ENCODE data around the gene PSD.
A peak's percentile ranks its signal among the peaks of the same experiment; 100 is the strongest.
"Not testable (repeated sequence)": the region's sequence is repeated elsewhere in the genome, so short reads cannot be mapped to it uniquely, and the experiment has no call there.

The PSD gene

DNA sequence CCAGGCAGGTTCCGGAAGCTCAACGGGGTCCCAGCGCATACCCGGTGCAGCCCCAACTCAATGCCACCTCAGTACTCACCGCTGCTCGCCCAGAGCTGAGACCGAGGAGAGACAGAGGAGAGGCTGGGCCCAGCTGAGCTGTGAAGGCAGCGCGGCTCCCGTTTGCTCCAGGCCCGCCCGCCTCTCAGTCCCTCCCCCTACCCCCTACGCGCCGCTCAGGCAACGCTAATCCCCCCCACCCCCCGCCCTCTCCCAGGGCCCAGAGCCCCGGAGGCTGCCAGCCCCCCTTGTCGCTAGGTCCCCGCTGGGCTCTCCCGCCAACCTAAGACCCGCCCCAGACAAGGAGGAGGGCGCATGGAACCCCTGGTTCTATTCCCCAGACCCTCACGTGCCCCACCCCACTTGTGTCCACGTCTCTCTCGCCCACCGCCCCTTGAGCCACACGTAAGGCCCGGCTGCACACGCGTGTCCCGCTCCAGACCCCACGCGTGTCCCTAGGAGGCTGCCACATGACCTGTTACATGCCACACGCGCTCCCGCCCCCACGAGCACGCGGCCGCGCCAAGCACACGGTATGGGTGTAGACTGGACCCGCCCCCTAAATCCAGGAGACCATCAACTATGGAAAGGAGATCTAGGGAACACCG is at the start of gene PSD:
TSS of gene PSD (minus strand) at position 164 of the 647 bp plus-strand sequence. CDS start 1,747 bp downstream, outside the sequence.
- no peak for DNase-seq

GRCh38 chr10:102467971-102468438 is 49.4 kb upstream of the PSD start:
- DNase-seq: no peak

DNA sequence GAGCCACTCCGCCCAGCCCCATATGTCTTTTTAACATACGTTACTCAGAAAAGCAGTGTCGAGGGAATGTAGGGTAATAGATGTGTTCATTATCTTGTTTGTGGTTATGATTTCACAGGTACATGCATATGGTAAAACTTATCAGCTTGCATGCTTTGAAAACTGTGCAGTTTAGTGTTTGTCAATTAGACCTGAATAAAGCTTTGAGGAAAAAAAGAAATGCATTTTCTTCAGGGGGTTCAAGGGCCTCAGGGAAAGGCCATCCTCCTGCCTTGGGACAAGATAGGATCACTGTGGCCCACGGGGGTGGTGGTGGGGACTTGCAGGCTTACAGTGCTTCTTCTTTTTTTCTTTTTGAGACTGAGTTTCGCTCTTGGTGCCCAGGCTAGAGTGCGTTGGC is 48.7 kb upstream of the PSD start:
- DNase-seq: no peak

DNA sequence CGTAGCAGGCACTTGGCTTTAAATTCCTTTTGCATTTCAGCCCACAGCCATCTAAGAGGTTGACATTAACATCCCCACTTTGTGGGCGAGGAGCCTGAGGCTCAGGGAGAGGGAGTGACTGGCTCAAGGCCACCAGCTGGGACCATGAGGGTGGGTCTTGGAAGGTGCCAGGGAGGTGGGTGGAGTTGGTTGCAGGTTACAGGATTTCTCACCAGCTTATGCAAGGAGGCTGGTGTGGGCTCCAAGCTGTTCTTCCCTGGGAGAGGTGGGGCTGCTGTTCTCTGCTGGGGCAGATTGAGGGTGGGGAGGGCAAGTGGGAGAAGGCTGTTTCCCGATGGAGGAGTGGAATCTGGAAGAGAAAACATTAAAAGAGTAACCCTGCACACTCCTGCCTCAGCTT is 46.9 kb upstream of the PSD start:
- no peak for DNase-seq

DNA sequence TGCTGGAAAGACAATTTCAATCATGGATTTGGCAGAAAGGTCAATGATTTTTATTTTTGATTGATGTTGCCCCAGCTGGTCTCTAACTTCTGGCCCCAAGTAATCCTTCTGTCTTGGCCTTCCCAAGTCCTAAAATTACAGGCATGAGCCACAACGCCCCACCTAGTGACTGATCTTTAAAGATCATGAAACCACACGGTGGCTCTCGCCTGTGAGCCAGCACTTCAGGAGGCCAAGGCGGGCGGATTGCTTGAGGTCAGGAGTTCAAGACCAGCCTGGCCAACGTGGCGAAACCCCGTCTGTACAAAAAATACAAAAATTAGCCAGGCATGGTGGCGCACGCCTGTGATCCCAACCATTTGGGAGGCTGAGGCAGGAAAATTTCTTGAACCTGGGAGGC is 45.4 kb upstream of the PSD start:
- no peak for DNase-seq

GRCh38 chr10:102462512-102463054 is 44.0 kb upstream of the PSD start:
- no peak for DNase-seq

GRCh38 chr10:102461187-102462054 is 42.8 kb upstream of the PSD start:
- peak; percentile 96 for DNase-seq

DNA sequence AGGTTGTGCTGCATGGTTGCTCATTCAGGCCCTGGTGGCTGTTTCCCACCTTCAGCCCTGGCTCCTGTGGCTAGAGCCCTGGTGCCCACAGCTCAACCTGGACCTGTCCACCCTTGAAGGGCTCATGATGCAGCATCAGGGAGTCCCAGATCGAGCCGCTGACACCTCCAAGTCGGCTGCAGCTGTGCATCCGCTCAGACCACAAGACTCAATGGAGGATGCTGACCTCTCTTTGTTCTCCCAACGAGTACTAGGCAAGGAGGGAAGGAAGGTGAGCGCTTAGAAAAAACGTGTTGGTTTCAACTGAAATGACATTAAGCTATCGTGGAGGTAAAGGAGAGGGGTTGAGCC is 42.2 kb upstream of the PSD start:
- DNase-seq: peak; percentile 25

DNA sequence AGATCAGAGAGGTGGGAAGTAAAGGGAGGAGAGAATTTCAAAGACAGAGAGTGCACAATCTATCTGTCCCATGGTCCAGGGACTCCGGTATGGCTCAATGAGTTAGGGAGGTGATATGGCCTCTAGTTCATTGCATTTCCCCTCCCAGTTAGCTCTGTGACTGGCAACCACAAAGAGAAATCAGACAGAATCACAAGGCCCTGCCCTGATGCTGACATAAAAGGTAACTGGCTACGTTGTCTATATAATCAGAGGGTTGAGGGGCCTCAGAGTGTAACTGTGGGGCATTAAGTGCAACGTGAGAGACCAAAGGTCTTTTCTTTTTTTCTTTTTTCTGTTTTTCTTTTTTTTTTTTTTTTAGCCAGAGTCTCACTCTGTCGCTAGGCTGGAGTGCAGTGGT is 40.1 kb upstream of the PSD start:
- no peak for DNase-seq

DNA sequence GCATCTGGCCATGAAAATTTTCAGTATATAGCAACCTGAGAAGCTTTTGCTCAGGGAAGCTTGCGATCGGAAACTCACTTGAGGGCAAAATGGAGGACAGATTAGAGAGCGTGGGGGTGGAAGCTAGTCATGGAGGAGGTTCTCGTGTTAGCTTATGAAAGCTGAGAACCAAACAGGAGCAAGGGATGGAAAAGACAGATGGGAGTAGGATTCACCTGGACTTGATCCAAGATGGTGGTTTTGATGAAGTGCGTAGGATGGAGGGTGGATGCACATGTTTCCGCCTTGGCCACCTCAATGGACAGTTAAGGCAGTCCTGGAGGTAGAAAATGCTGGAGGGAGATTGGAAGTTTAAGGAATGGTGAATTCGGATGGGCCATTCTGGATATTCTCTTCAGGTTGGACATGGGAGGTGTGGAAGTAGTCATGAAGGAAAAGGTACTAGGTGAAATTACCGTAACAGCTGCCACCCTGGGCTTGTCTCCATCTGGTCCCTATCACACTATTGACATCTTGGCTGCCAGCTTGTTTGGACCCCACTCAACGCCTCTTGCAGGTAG is 39.1 kb upstream of the PSD start:
- DNase-seq: no peak

DNA sequence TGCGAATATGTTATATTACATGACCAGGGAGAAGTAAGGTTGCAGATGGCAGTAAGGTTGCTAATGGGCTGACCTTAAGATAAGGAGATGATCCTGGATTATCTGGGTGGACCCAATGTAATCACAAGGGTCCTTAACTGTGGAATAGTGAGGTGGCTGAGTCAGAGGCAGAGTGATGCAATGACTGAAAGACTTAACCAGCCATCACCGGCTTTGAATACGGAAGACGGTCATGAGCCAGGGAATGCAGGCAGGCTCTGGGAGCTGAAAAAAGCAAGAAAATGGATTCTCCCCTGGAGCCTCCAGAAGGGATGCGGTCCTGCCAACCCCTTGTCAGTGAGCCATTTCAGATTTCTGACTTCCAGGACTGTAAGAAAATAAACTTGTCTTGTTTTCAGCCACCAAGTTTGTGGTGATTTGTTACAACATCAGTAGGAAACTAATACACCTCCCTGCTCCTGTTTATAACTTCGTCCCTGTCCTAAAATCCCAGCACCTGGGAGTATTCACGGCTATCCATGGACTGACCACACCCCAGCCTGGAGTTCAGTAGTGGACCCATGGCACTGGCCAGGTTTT is 37.4 kb upstream of the PSD start:
- no peak for DNase-seq

DNA sequence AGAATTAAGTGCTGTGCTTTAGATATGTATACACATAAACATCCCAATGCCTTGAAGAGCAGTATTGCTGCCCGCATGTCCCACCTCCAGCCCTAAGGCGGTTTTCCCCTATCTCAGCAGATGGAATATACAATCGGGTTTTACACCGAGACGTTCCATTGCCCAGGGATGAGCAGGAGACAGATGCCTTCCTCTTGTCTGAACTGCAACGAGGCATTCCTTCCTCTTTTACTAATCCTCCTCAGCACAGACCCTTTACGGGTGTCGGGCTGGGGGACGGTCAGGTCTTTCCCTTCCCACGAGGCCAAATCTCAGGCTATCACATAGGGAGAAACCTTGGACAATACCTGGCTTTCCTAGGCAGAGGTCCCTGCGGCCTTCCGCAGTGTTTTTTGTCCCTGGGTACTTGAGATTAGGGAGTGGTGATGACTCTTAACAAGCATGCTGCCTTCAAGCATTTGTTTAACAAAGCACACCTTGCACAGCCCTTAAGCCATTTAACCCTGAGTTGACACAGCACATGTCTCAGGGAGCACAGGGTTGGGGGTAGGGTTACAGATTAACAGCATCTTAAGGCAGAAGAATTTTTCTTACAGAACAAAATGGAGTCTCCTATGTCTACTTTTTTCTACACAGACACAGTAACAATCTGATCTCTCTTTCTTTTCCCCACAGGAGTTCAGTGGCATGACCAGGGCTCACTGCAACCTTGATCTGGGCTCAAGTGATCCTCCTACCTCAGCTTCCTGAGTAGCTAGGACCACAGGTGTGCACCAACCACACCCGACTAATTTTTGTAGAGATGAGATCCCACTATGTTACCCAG is 36.3 kb upstream of the PSD start:
- DNase-seq: not testable (repeated sequence)

DNA sequence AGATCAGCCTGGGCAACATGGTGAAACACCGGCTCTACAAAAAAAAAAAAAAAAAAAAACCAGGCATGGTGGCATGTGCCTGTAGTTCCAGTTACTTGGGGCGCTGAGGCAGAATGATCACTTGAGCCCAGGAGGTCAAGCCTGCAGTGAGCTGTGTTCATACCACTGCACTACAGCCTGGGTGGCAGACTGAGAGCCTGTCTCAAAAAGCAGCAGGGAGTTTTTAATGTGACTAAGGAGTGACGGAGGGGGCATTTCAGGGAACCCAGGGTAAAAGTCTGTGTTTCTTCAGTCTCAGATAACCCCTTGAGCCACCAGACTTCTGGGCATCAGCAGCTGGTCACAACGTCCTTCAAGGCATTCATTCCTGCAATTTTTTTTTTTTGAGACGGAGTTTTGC is 34.9 kb upstream of the PSD start:
- no peak for DNase-seq

DNA sequence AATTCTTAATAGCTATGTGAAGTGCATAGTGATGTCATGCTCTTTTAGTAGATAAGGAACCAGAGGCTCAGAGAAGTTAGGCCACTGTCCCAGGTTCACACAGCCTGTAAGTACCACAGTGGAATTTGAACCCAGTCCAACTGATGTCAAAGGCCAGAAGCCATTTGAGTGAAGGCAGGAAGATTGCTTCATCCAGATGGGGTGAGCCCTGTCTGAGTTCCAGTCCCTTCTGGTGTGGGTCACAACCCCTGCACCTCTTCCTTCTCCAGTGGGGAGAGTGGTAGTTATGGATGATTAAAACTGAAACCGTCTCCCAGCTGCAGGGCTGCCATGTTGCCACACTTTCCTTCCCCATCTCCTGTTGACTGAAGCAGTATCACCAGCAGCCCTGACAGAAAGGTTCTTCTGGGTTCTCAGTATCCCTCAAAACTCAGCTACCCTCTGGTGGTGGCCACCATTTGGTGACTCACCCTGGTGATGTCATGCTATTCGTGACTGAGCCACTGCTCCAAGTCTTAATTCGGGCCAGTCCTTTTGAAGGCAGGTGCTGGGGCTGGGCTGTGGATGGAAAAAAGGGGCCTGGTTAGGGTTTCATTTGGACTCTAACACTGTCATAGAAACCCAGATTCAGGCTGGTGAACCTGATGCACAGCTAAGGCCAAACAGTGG is 34.2 kb upstream of the PSD start:
- peak; percentile 54 for DNase-seq

GRCh38 chr10:102451105-102451969 is 32.8 kb upstream of the PSD start, which contains the start of gene C10orf95:
TSS of gene C10orf95 (minus strand) at chr10:102451543. CDS start at chr10:102451093, 450 bp downstream.
- DNase-seq: no peak

DNA sequence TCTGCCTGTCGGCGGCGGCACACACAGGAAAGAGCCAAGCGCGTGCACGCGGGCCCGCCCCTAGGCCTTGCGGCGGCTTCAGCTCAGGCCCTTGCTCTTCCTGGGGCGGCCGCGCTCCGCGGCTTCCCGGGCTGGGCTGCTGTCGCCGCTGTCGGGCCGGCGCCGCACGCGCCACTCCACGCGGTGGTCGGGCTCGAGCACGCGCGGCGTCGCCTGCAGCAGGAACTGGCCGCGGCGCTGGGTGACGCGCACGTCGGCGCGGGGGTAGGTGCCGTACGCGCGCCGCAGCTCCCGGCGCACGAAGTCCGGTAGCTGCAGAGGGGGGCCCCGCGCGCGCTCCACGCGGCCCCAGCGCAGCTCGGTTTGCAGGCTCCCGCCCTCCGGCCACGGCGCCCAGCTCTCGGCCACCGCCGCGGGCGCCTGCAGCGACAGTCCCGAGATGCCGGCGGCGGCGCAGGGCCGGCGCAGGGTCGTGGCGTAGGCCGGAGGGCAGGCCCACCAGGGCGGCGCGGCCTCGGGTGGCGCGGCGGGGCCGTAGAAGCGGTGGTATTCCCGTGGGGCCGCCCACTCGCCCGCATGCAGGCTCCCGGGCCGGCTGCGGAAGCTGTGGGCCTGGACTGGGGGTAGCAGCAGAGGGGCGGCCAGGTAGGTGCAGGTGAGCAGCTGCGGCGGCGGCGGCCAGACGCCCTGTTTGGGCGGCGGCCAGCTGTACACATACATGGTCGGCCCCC is 32.0 kb upstream of the PSD start:
- peak; percentile 93 for DNase-seq

DNA sequence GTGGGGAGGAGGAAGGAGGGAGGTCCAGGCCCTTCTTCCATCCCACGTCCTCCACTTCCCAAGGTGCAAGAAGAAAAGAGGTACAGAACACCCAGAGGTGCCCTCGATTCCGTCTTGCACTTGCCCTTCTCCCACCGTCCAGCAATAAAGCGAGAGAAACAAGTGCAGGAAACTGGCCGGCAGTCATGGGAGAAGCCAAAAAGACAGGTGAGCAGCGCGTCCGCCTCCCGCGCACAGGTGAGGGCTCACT is 31.5 kb upstream of the PSD start:
- no peak for DNase-seq

DNA sequence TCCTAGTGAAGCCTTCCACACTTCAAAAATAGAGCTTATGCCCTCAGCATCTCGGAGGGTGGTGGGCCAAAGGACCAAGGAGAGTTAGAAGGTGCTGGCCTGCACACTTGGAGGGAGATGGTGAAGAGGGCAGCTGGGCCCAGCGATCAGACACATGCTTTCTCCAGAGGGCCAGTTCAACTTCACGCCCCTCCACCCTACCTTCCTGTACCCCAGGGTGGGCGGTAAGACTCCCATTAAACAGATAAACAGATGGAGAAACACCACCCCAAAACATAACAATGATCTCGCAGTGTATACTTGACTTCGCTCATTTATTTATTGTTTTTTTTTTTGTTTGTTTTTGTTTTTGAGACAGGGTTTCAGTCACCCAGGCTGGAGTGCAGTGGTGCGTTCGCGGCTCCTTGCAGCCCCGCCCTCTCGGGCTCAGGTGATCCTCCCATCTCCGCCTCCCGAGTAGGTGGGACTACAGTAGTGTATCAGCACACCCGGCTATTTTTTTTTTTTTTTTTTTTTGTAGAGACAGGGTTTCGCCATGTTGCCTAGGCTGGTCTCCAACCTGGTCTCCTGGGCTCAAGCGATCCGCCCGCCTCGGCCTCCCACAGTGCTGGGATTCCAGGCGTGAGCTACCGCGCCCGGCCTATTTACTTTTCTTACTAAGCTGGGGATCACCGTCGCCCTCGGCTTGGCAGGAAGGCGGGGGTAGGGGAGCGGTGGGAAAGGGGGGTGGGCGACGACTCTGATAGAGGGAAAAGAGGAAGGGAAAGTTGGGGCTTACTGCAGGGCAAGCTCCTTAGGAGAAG is 30.9 kb upstream of the PSD start:
- peak; percentile 94 for DNase-seq

DNA sequence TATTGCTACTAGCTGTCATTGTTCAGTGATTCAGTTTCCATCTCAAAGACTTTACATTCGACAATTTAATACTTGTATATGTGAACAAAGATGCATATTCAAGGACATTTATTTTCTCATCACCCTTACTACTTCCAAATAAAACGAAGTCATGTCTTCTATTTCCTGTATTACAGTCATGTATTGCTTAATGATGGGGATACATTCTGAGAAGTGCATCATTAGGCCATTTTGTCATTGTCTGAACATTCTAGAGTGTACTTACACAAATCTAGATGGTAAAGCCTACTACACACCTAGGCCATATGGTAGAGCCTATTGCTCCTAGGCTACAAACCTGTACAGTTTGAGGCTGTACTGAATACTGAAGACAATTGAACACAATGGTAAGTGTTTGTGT is 26.3 kb upstream of the PSD start:
- no peak for DNase-seq
